ENCODE measurements around the gene CBLIF.

- TF ChIP-seq CTCF (IDR thresholded peaks at IDR 0.05; ENCODE audit: borderline replicate concordance, extremely low read depth, low read length, poor library complexity, severe bottlenecking): no peak
- no peak for TF ChIP-seq EZH2 (IDR thresholded peaks at IDR 0.05; ENCODE audit: borderline replicate concordance, low read depth, low read length, severe bottlenecking)
These were observed 29.5 kb downstream of the CBLIF start for GRCh38 chr11:59815754-59816153.

Measured in DND-41 (cell line).